ENCODE data around the gene MVK.

The MVK gene

DNA sequence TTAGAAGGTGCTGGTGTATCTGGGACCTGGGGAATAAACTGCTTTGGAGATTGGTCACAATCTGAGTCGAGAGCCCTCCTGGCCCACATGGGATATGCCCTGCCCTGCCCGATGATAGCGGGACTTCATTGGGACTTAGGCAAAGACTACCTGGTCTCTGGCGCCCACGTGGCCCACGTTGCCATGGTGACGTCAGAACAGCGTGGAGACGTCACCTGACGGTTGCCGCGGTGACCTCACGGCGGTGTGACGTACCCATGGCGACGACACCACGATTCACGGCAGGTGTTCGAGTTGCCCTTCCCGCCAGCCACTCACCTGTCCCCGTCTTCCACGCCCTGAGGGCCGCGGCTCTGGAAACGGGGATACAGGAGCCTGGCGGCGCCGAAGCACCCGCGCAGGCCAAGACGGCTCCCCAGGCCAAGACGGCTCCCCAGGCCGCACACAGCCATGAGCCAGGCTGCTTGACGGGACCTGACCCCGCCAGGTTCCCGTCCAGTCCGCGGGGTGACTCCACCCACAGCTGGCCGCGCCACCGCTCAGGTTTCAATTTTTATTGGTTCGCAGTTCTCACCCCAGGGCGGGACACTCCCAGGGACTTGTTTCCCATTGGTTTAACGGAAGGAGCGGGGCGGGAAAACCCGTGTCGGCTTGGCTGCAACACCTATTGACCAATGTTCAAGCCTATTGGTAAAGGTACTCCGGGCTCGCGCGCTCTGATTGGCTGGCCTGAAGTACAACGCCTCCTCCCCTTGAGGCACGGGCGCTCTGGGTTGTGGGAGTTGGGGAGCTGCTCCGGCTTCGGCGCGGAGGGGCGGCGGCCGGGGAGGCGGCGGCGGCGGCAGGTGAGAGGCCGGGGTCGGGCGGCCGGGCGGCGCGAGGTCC is at the start of gene MVK, which contains the start of gene MMAB:
MVK (plus strand) TSS at position 766 of the 885 bp plus-strand sequence. CDS start 1,029 bp downstream, outside the sequence.
MMAB (minus strand) TSS at position 476 of the 885 bp plus-strand sequence; CDS start at position 452, 24 bp downstream.
- peak; percentile 100 for DNase-seq

DNA sequence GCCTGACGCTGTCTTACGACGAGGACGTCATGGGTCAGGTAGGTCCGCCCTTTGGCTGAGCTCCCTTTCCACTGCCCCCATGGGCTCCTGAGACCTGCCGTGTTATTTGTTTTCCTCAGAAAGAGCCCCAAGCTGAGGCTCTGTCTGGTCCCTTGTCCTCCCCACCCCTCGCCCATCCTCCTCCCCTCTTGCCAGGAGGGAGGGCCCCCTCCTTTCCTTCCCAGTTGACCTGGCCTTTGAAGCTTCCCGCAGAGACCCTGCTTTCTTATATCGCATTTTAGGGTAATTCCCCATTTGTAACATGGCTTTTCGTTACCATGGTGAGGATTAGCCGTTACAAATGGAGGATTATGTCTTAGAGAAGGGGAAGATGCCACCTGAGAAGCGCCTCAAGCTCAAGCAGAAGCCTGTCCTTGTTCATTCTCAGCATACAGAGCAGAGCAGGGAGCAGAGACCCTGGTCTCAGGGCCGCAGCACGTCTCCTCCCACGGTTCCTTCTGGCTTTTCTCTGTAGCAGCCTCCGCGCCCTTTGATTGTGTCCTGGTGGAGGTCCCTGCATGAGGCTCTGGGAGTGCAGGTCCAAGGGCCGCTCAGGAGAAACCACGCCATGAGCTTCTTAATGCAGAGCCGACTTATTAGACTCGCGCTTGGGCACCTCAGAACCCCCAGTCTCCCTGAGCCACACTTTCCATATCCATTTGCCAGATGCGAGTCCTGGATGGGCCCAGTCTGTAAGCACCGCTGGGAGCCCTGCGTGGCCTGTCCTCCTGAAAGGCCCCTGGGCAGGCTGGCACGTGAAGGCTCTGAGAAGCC is 48.9 kb upstream of the MVK start:
- no peak for DNase-seq

- no peak for DNase-seq
Measured at GRCh38 chr12:109525279-109525585, 48.4 kb upstream of the MVK start.

- no peak for DNase-seq
Measured at GRCh38 chr12:109527489-109528123, 46.0 kb upstream of the MVK start.

- DNase-seq, result peak; percentile 43
Measured at GRCh38 chr12:109529691-109530640, 43.6 kb upstream of the MVK start.

DNA sequence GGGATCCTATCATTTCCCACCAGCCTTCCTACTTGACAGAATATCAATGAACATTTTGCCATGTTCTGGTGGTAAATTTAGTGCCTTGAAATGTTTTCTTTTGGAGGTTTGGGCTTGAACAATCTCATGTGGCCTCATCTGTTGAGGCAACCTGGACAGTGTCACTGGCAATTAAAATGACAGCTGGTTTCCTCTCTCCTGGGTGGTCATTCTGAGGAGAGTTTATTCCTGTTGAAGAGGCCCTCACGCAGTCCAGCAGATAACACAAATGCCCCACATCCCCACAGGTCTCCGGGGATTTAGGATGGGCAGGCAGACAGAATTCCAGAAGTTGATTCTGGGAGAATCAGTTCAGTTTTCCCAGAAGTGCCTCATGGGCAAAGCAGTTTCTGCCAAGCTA is 42.2 kb upstream of the MVK start:
- DNase-seq, result no peak

GRCh38 chr12:109532721-109533486 is 40.7 kb upstream of the MVK start:
- DNase-seq, result no peak

- DNase-seq, result no peak
Measured at GRCh38 chr12:109533487-109533740, 40.2 kb upstream of the MVK start.

DNA sequence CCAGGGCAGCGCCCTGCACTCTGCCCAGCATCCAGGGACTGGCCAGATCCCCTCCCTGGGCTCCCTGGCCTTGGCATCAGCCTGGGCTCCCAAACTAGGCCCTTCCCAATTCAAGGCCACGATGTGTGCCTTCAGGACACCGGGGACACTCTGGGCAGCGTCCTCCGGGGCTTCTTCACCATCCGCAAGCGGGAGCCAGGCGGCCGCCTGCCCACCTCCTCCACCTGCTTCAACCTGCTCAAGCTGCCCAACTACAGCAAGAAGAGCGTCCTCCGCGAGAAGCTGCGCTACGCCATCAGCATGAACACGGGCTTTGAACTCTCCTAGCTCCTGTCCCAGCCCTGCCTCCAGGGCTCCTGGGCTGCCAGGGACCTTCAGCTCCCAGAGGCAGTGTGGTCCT is 39.1 kb upstream of the MVK start:
- DNase-seq, result no peak

DNA sequence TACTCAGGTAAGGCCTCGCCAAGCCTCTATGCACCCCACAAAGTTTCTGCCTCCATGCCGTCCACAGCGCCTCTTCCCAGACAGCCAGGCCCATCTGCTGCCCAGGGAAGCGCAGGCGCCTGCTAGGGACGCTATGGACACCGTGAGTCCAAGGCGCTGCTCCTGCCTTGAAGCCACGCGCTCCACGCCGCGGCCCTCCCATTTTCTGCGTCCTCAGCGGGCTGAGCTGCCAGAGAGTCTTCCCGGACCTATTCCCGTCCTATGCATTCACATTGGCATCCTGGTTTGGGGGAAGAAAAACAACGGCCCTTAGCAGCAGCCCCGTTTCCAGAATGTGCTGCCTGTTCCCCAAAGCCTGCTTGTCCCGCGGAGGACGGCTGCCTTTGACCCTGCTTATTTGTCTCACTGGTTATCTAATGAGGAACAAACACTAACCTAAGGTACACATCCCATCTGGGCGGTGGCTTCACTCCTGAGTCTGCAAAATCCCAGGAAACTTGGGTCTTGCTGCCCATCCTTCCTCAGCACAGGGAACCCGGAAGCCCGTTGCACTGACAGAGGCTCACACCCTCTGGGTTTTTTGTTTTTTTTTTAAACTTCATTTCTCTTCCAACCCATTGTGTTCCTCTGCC is 38.2 kb upstream of the MVK start:
- no peak for DNase-seq

- DNase-seq, result no peak
Measured at GRCh38 chr12:109535863-109536250, 37.7 kb upstream of the MVK start.

GRCh38 chr12:109537136-109537535 is 36.5 kb upstream of the MVK start:
- no peak for DNase-seq

DNA sequence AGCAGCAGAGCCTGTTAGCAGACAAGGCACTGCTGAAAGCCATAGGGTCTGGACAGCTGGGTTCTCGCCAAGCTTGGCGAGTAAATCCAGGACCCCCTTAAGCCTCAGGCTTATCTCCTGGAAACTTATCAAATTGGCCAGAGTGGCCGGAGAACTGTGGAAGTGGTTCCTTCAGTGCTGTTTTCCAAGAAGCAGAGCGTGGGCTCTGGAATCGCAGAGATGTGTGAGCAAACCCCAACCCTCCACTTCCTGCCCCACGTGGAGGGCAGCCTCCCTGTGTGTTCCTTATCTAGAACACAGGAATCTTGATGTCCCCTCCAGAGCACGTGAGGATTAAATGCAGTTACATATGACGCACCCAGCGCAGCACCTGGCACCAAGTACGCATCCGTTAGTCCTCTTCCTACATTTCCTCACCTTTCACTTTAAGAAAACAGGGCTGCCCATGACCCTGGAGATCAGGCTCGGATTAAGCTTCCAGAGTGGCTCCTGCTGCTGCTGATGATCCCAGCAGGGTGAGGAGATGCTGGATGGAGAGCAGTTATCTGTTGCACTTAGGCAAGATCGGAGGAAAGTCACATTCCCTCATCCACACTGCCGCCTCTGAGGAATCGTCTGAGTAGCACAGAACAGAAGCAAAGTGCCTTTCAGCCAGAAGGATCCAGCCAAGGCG is 35.3 kb upstream of the MVK start:
- no peak for DNase-seq

DNA sequence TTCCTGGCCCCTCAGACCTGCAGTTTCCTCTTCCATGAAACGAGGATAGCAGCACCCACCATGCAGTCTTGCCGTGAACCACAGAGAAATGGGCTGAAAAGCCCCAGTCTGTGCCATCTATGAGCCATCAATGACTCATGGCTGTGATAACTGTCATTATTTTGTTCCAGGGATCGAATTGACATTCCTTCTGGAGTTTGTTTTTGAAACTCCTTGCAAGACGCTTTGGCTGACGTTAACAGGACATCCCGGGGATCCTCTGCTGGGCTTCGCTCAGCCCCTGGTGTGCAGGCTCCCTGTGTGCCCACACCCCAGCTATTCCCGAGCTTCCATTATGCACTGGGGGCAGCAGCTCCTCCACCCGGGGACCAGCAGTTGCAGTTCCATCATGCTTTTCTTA is 34.1 kb upstream of the MVK start:
- no peak for DNase-seq

GRCh38 chr12:109540526-109541412 is 32.8 kb upstream of the MVK start:
- peak; percentile 67 for DNase-seq

DNA sequence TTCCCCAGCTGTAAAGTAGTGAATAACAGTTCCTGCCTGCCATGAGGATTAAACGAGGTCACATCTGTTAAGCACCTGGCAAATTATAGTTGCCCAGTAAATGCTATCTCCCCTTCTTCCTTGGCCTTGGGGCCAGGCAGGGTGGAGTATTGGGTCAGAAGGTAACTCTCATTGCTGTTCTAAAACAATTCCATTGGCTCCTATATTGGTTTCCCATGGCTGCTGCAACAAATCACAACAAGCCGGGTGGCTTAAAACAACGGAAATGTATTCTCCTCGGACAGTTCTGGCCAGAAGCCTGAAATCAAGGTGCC is 32.2 kb upstream of the MVK start:
- no peak for DNase-seq

DNA sequence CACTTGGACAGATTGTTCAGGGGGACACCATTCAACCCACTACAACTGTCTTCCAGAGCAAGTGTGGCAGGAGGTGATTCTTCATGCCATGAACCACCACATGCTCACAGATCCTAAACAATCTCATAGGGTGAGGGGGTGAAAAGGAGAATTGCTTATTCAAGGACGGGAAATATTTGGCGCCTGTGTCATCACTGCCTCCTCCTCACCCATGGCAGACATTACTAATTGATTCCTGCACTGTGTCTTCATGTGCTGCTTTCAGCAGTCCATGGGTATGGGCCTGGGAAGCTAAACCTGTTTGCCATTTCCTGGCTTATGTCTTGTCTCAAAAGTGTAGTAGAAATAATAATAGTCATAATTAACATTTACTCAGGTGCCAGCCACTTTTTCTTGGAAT is 31.6 kb upstream of the MVK start:
- DNase-seq, result no peak

- DNase-seq, result no peak
Measured at GRCh38 chr12:109542876-109543275, 30.7 kb upstream of the MVK start.

DNA sequence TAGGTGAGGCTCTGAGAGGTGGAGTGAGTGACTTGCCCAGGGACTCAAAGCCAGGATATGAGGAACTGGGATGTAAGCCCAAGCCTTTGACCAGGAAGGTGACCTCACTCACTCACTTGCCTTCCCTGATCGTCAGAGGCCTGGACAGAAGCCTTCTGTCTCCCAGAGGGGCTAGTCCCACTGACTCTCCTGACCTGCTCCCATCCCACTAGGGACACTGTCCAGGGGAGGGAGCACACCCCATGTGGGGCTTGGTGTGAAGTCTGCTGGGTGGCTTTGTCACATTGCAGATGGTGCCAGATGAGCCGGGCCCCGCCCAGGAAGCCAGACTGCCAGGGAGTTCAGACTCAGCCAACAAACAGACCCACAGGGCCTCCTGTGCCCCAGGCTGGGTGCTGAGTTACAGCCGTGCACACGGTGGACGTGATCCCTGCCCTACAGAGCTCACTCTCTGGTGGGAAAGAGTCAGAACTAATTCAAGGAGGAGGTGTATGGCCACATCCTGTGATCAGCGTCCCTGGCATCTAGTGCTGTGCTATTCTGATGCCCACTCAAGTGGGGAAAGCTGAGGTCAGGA is 28.6 kb upstream of the MVK start:
- DNase-seq, result no peak

GRCh38 chr12:109545826-109546225 is 27.8 kb upstream of the MVK start:
- no peak for DNase-seq
